Activated CD8-positive, alpha-beta memory T cell treated with anti-CD3 and anti-CD28 coated beads, Interleukin-2, amount 10 ng/mL, durations not matched to agents 7 days and 5 days (primary cell): ENCODE measurements around the gene UQCRC1. TPM values are rescaled to one million over a fixed set of nuclear protein-coding genes. Genes with fewer than 3 reads are reported as not detected.

ENCODE experiments used
- ATAC-seq: fragments of 150-1000 bp; cut with Tn5 transposase; one replicate; pipeline ENCODE4 v1.10.0; 2021; ENCODE audit warnings: moderate library complexity
- CTCF ChIA-PET: fragments of 350-600 bp; sonication (Branson Sonifier 250); formaldehyde crosslinking; loops from one replicate; lab custom pipeline; 2021; ENCODE audit warnings: antibody characterized with exemption; lab: Charles Lee
- DNase-seq: peaks from one replicate; pipeline ENCODE4 v3.0.0-alpha.2; 2020
- H3K27ac Mint-ChIP-seq: one replicate; pipeline ENCODE4 v1.8.0; 2021; ENCODE audit warnings: mild to moderate bottlenecking, mixed read lengths
- H3K27me3 Mint-ChIP-seq: one replicate; pipeline ENCODE4 v1.8.0; 2021; ENCODE audit warnings: mixed read lengths
- H3K36me3 Mint-ChIP-seq: one replicate; pipeline ENCODE4 v1.8.0; 2021; ENCODE audit warnings: mild to moderate bottlenecking, mixed read lengths
- H3K4me1 Mint-ChIP-seq: one replicate; pipeline ENCODE4 v1.8.0; 2021; ENCODE audit warnings: mixed read lengths
- H3K4me3 Mint-ChIP-seq: one replicate; pipeline ENCODE4 v1.8.0; 2021; ENCODE audit warnings: mild to moderate bottlenecking, moderate library complexity, mixed read lengths
- H3K9me3 Mint-ChIP-seq: one replicate; pipeline ENCODE4 v1.8.0; 2022; ENCODE audit warnings: low read depth, mixed read lengths
- total RNA-seq, 2 experiments: library from RNA; stranded (reverse); gene quantifications; one replicate each; pipeline ENCODE4 v1.2.3, GENCODE V29; 2021

Gene UQCRC1
- total RNA-seq, 2 experiments from 2014 or later, result 201 to 220 TPM

DNA sequence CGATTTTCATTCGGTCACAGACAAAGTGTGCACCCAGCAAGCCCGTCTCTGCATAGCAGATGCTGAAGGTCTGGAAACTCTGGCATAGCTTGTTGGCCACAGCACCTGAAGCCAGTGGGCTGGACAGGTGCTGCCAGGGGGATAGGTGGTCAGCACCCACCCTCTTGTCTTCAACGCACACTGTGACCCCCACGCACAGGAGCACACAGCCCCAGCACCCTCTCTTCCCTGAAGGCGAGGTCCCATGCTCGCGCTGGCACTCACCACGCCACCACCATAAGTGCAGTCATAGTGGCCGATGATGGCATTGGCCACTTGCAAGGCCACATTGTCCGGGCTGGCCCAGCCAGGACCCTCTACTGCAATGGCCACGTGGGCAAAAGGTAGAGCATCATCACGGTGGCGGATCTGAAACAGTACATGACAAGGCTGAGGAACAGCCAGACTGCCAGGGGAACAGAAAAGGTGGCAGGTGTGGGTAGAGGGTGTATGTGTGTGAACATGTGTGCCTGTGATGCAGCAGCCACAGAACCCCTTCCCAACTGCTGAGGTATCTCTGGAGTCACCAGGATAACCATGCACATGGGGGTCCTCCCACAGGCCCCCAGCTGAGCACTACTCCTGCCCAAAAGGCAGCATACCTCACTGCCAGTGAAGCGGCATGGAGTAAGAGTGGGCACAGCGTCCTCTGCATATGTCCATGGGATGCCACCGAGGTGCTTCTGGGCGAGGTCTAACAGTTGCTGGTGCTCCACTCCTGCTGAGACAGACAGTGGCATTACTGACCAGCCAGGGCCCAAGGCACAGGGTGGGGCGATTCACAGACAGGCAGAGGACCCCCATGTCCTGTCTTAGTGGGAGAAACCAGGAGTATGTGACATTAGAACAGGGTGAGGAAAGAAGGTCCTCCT, 8.5 kb downstream of the UQCRC1 start:
- ATAC-seq (no peak), DNase-seq (no peak)
- Mint-ChIP-seq H3K4me1 (no peaks in the 10 kb centered on the region), H3K27ac (no peak overlapping the region), H3K9me3 (no peaks in the 10 kb centered on the region), H3K27me3 (no peaks in the 10 kb centered on the region), H3K4me3 (no peak overlapping the region), H3K36me3 (peaks cover 20% of the 10 kb centered on the region)
- CTCF ChIA-PET, result no interaction called here

DNA sequence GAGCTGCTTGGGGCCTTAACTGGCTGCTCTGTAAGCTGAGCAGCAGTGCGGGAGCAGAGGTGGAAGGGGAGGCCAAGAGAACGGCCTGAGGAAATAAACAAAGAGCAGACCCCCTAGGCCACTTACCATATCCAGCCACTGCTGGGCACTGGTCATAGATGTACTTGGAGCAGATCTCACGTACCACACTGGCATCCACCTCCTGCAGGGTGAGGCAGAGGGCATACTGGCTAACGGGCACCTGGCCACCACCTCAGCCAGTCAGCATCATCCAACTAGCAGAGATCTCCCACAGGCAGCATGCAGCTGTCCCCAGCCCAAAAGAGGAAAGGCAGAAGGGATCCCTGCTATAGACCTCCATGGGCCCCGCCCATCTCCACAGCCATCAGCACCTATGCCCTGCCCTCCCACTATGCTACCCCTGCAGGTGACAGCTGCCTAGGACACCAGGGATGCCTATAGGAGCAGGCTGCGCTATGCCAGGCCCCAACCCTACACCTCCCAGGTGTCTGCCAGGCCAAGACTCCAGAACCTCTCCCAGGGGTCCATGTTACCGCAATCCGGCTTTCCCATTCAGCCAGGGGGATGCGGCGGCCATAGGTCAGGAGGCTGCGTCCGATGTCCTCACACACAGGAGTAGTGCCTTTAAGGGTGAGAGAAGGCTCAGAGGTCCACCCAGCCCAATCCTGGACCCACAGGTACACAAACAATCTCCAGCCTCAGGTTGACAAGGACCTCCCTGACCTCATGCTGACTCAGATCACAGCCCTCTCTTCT, 9.7 kb downstream of the UQCRC1 start:
- Mint-ChIP-seq H3K36me3 (peaks cover 17% of the 10 kb centered on the region), H3K4me1 (no peaks in the 10 kb centered on the region), H3K27me3 (peaks cover 5% of the 10 kb centered on the region), H3K4me3 (no peak overlapping the region), H3K27ac (no peak overlapping the region), H3K9me3 (no peaks in the 10 kb centered on the region)
- no peak for DNase-seq
- no peak for ATAC-seq
- CTCF ChIA-PET, result no interaction called here

DNA sequence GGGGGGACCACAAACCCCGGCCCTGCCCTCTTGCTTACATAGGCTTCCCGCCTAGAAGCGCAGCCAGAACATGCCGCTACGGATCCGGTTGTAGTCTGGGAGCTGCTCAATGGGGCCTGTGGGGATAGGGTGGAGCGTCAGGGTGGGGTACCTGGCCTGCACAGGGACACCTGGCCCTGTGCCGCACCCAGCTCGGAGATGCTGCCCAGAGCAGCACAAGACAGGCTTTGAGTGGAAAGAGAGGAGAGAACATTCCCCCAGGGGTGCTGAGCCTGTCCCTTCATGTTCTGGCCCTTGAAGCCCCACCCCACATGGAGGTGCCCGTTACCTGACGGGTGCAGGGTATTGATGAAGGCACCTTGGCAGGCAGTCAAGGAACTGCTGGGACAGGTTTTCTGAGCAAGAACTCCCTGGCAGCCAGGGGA, 10.4 kb downstream of the UQCRC1 start:
- Mint-ChIP-seq H3K36me3 (peaks cover 13% of the 10 kb centered on the region), H3K9me3 (no peaks in the 10 kb centered on the region), H3K27me3 (peaks cover 11% of the 10 kb centered on the region), H3K4me1 (no peaks in the 10 kb centered on the region), H3K27ac (no peak overlapping the region), H3K4me3 (no peak overlapping the region)
- ATAC-seq (no peak), DNase-seq (no peak)
- CTCF ChIA-PET, result no interaction called here

DNA sequence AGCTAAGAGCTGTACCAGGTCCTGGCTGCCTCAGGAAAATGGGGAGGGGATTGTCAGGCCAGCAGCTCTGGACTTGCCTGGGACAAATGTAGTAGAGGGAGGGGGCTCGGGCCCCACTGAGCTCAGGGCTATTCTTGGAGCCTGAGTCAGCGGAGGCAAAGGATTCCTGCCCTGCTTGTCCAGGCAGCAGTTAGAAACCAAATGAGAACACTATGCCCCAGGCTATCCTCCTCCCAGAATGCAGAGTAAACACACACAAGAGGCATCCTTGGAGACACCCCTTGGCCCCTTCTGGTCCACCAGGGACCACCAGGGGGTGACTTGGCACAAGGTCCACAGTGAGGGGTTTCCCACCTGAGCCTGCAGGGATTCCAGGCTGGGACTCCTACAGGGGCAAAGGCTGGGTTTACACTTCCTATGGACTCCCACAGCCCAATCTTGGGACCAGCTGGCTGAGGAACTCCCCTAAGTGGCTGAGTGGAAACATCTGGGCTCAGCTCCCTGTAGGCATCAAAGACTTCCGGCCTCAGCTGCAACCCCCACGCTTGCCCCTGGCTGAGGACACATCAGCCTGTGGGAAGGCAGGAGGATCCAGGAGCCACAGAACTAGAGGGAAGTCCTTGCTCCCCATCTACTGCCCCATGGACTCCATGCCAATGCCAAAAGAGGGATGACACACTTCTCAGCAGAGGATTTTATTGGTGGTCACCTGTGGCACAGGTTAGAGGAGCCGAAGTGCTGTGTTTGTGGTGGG, 10.9 kb downstream of the UQCRC1 start:
- no peak overlapping the region for H3K4me3 Mint-ChIP-seq
- H3K27me3 Mint-ChIP-seq, result peaks cover 16% of the 10 kb centered on the region
- no peaks in the 10 kb centered on the region for H3K4me1 Mint-ChIP-seq
- no peak for DNase-seq
- no peaks in the 10 kb centered on the region for H3K9me3 Mint-ChIP-seq
- H3K36me3 Mint-ChIP-seq, result peaks cover 13% of the 10 kb centered on the region
- no peak overlapping the region for H3K27ac Mint-ChIP-seq
- CTCF ChIA-PET, result no interaction called here
- no peak for ATAC-seq

DNA sequence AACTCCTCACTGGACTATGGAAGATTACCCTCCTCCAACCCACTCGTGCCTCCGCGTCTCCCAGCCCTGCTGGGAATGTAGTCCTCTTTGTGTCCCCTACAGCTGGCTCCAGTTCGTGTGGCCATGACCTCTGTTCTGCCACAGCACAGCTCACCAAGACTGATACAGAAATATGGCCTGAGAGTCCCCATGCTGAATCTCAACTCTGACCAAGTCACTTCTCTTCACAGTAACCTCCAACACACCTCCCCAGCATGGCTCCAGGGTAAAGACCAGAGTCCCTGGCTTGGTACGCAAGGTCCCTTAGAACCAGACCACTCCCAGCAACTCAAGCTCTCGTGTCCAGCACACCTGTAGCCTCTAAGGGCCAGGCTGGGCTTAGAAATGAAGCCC, 12.0 kb downstream of the UQCRC1 start:
- peaks cover 23% of the 10 kb centered on the region for H3K27me3 Mint-ChIP-seq
- no peak for DNase-seq
- H3K9me3 Mint-ChIP-seq, result no peaks in the 10 kb centered on the region
- CTCF ChIA-PET, result interaction anchor here (1.0 to 1.3 kb wide), 2 partner anchors 12 to 161 kb away, joined by 4 to 5 read pairs; partner anchors contain the start of gene UQCRC1
- peaks cover 8% of the 10 kb centered on the region for H3K36me3 Mint-ChIP-seq
- H3K27ac Mint-ChIP-seq, result no peak overlapping the region
- no peak for ATAC-seq
- H3K4me1 Mint-ChIP-seq, result no peaks in the 10 kb centered on the region
- no peak overlapping the region for H3K4me3 Mint-ChIP-seq

DNA sequence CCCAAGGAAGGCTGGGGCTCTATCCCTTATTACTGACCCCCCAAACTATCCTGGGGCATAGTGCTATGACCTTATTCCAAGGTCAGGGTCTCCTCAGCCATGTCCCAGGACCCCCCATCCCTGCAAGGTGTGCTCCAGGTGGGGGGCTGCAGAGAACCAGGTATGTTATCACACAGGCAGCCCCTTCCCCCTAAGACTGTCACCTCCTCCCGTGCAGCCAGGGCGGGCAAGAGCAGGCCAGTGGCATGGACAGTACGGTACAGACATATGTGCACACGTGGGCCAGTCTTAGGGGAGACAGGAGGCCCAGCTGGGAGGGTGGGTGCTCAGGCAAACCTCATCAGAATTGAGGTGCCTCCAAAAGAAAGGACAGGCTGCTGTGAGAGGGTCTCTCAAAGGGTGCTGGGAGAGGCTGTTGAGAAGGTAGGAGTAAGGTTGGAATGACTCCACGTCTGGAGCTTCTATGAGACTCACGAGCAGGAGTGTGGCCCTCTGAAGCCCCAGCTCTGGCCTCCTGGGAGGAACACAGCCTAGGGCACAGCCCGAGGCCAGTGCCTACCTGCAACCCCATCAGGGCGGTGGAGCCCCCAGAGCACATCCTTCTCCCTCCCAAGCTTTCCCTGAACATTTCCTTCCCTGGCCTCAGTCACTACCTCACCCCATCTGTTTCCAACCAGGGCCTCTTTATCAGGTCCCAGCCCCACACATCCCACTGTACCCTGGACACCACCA, 12.6 kb downstream of the UQCRC1 start:
- no peak overlapping the region for H3K27ac Mint-ChIP-seq
- no peak overlapping the region for H3K4me3 Mint-ChIP-seq
- no peaks in the 10 kb centered on the region for H3K4me1 Mint-ChIP-seq
- no peak for DNase-seq
- peaks cover 23% of the 10 kb centered on the region for H3K27me3 Mint-ChIP-seq
- peaks cover 8% of the 10 kb centered on the region for H3K36me3 Mint-ChIP-seq
- CTCF ChIA-PET, result interaction anchor here (1.0 to 1.3 kb wide), 2 partner anchors 13 to 161 kb away, joined by 4 to 5 read pairs; partner anchors contain the start of gene UQCRC1
- no peak for ATAC-seq
- no peaks in the 10 kb centered on the region for H3K9me3 Mint-ChIP-seq

- ATAC-seq (no peak), DNase-seq (no peak)
- Mint-ChIP-seq H3K4me3 (no peak overlapping the region), H3K9me3 (no peaks in the 10 kb centered on the region), H3K27ac (no peak overlapping the region), H3K4me1 (no peaks in the 10 kb centered on the region), H3K27me3 (peaks cover 23% of the 10 kb centered on the region), H3K36me3 (peaks cover 8% of the 10 kb centered on the region)
- CTCF ChIA-PET, result no interaction called here
Observed at GRCh38 chr3:48596157-48596556, 13.3 kb downstream of the UQCRC1 start.

DNA sequence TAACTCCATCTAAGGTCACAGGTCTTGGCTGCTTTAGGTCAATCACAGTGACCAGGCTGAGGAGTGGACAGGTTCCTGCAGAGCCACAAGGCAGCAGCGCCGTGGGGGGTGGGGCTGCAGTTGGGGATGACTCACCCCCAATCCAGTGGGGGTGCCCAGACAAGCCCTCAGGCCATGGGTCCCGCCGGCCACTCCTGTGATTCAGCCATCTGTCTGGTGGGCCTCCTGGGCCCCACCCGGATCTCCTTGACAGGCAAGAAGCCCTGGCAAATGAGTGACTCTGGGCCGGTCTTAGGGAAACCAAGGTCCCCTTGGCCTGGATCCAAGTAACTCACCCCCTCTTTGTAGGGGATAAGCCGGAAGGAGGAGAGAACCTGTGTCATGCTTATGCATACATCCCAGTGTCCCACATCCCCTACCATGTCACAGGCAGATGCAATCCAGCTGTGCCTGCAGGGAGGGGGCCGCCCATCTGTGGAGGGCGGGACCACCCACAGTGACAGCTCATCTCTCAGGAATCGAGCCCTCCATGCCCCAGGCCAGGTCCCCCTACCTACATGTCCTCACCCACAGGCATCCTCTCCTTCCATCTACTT, 13.8 kb downstream of the UQCRC1 start:
- Mint-ChIP-seq H3K9me3 (no peaks in the 10 kb centered on the region), H3K4me3 (no peak overlapping the region), H3K36me3 (peaks cover 5% of the 10 kb centered on the region), H3K27me3 (peaks cover 25% of the 10 kb centered on the region), H3K4me1 (no peaks in the 10 kb centered on the region), H3K27ac (no peak overlapping the region)
- CTCF ChIA-PET, result no interaction called here
- peak; percentile 7 for ATAC-seq
- no peak for DNase-seq

GRCh38 chr3:48595075-48595525, 14.3 kb downstream of the UQCRC1 start, which contains the start of gene COL7A1:
TSS of gene COL7A1 (minus strand) at chr3:48595329. CDS start at chr3:48595159, 170 bp downstream.
- DNase-seq, result no peak
- CTCF ChIA-PET, result no interaction called here
- H3K4me3 Mint-ChIP-seq, result no peak within 1 kb of the TSS

DNA sequence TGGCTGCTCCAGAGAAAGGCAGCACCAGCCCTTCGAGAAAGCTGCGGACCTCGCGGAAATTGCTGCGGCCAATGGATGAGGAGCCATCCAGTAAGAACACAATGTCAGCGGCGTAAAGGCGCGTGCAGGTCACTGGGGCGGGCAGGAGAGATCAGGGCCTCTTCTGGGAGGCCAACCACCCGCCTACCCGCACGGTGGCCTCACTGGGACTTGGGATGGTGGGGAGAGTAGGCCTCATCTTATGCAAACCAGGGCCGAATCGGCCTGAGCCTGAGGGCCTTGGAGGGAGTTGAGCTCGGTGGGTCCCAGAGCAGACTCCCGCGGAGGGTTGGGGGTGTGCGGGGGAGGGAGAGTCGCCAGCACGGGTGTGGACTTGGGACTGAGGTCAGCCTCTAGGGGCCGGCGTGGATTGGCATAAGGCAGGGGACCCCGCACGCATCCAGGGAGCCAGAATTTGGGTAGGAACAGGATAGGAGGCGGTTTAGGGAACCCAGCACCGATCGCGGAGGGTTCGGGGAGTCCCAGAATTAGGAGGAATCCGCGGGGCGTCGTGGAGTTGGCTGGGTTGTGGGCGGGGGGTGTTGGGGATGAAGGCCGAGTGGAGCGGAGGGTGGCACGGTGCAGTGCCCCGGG, 14.9 kb downstream of the UQCRC1 start:
- Mint-ChIP-seq H3K4me1 (no peaks in the 10 kb centered on the region), H3K27ac (no peak overlapping the region), H3K36me3 (peaks cover 2% of the 10 kb centered on the region), H3K9me3 (no peaks in the 10 kb centered on the region), H3K27me3 (peaks cover 29% of the 10 kb centered on the region), H3K4me3 (no peak overlapping the region)
- CTCF ChIA-PET, result no interaction called here
- no peak for ATAC-seq
- no peak for DNase-seq

More at GRCh38 chr3:48595075-48595525, 14.3 kb downstream of the UQCRC1 start, which contains the start of gene COL7A1:
- H3K27me3 Mint-ChIP-seq, result peaks cover 25% of the 10 kb centered on the region
- no peak within 1 kb of the TSS for H3K27ac Mint-ChIP-seq
- peaks cover 3% of the 10 kb centered on the region for H3K36me3 Mint-ChIP-seq
- H3K9me3 Mint-ChIP-seq, result no peaks in the 10 kb centered on the region
- no peaks in the 10 kb centered on the region for H3K4me1 Mint-ChIP-seq
- no peak for ATAC-seq

GRCh38 chr3:48593337-48593736, 16.1 kb downstream of the UQCRC1 start:
- Mint-ChIP-seq H3K27me3 (peaks cover 36% of the 10 kb centered on the region), H3K4me3 (no peak overlapping the region), H3K36me3 (no peaks in the 10 kb centered on the region), H3K27ac (no peak overlapping the region), H3K9me3 (no peaks in the 10 kb centered on the region), H3K4me1 (no peaks in the 10 kb centered on the region)
- DNase-seq (no peak), ATAC-seq (no peak)
- CTCF ChIA-PET, result interaction anchor here (0.6 kb wide), 1 partner anchor 271 kb away, joined by 3 read pairs; no protein-coding TSS in a partner anchor
